H1 (cell line): ENCODE measurements around the gene LAPTM4A. TPM values are rescaled to one million over a fixed set of nuclear protein-coding genes. Genes with fewer than 3 reads are reported as not detected.

ENCODE experiments used
- CTCF ChIA-PET: fragments of 300-600 bp; sonication (Branson Sonifier 250); formaldehyde crosslinking; loops from one replicate; lab custom pipeline; 2021; ENCODE audit not compliant: partially characterized antibody; lab: Charles Lee
- POLR2A ChIA-PET: fragments of 300-600 bp; sonication (Branson Sonifier 250); formaldehyde crosslinking; loops from one replicate; lab custom pipeline; 2021; ENCODE audit warnings: inconsistent platforms; ENCODE audit not compliant: partially characterized antibody; lab: Charles Lee
- DNase-seq, 2 experiments: peaks; one replicate each; pipeline versions ENCODE4 v3.0.0 to v3.0.0-alpha.2; 2010 to 2022; ENCODE audit warnings: low spot score in 2 of 2, low read depth in 1 of 2, mixed read lengths in 1 of 2
- FAIRE-seq: peaks from 2 replicates; lab custom pipeline; 2011; peaks lifted over from hg19 to GRCh38; lab: Jason Lieb, UNC
- H2AFZ ChIP-seq: 2 replicates; pipeline ENCODE4 v1.8.1; 2012; ENCODE audit warnings: low read length, inconsistent platforms
- H2AK5ac ChIP-seq: 2 replicates; pipeline ENCODE4 v1.6.1; 2013; ENCODE audit warnings: low read depth, low read length
- H2BK120ac ChIP-seq: replicated peaks from 2 replicates; pipeline ENCODE3; 2013; ENCODE audit warnings: low read depth, low read length, inconsistent platforms
- H2BK12ac ChIP-seq: 2 replicates; pipeline ENCODE4 v1.6.1; 2013; ENCODE audit warnings: low read depth, low read length
- H2BK15ac ChIP-seq: 2 replicates; pipeline ENCODE4 v1.6.1; 2013; ENCODE audit warnings: low read length
- H2BK20ac ChIP-seq: 2 replicates; pipeline ENCODE4 v1.6.1; 2013; ENCODE audit warnings: low read length
- H2BK5ac ChIP-seq: 2 replicates; pipeline ENCODE4 v1.6.1; 2013; ENCODE audit warnings: low read depth, low read length
- H3K14ac ChIP-seq: 2 replicates; pipeline ENCODE4 v1.6.1; 2013; ENCODE audit warnings: inconsistent platforms; ENCODE audit not compliant: insufficient read length
- H3K18ac ChIP-seq: 2 replicates; pipeline ENCODE4 v1.6.1; 2013; ENCODE audit warnings: low read length; ENCODE audit errors: extremely low read depth
- H3K23ac ChIP-seq: 2 replicates; pipeline ENCODE4 v1.6.1; 2013; ENCODE audit warnings: inconsistent platforms; ENCODE audit not compliant: insufficient read length
- H3K23me2 ChIP-seq: 2 replicates; pipeline ENCODE4 v1.6.1; 2013; ENCODE audit warnings: low read depth, low read length
- H3K27ac ChIP-seq: 2 replicates; pipeline ENCODE4 v1.6.1; 2011; ENCODE audit warnings: low read depth, low read length, inconsistent platforms
- H3K27me3 ChIP-seq, 4 experiments: replicated peaks in 1 of 4; 1 replicate in 1 of 4; 2 replicates in 3 of 4; pipeline versions ENCODE4 v1.6.1 to v1.8.1; 2011 to 2013; ENCODE audit warnings: low read length in 3 of 4, mild to moderate bottlenecking in 3 of 4, inconsistent platforms in 2 of 4, mixed read lengths in 2 of 4, moderate library complexity in 1 of 4; ENCODE audit not compliant: control insufficient read depth in 3 of 4, insufficient read depth in 3 of 4; ENCODE audit errors: extremely low read depth in 1 of 4
- H3K36me3 ChIP-seq, 4 experiments: 2 replicates each; pipeline versions ENCODE4 v1.6.1 to v1.8.1; 2011 to 2013; ENCODE audit warnings: mild to moderate bottlenecking in 4 of 4, low read length in 3 of 4, moderate library complexity in 2 of 4, control low read depth in 1 of 4, inconsistent platforms in 1 of 4; ENCODE audit not compliant: insufficient read depth in 4 of 4, control insufficient read depth in 2 of 4
- H3K4ac ChIP-seq: replicated peaks from 2 replicates; pipeline ENCODE3; 2013; ENCODE audit warnings: low read length, low read depth, mixed read lengths, inconsistent platforms; ENCODE audit not compliant: insufficient read length
- H3K4me1 ChIP-seq, 4 experiments: replicated peaks in 1 of 4; 1 replicate in 1 of 4; 2 replicates in 3 of 4; pipeline versions ENCODE4 v1.6.1 to v1.8.1; 2011 to 2013; ENCODE audit warnings: low read length in 3 of 4, inconsistent platforms in 2 of 4, mixed read lengths in 1 of 4; ENCODE audit not compliant: insufficient read depth in 4 of 4, control insufficient read depth in 3 of 4
- H3K4me2 ChIP-seq, 2 experiments: 2 replicates each; pipeline versions ENCODE4 v1.6.1 to v1.8.1; 2011 to 2013; ENCODE audit warnings: low read depth in 2 of 2, low read length in 2 of 2, control low read depth in 1 of 2, inconsistent platforms in 1 of 2, mild to moderate bottlenecking in 1 of 2; ENCODE audit not compliant: insufficient read depth in 1 of 2
- H3K4me3 ChIP-seq, 4 experiments: fragments of 200-600, 300-600 bp in 1 of 4; sonication (generic), shearing (Covaris generic), sonication (Bioruptor Twin) in 1 of 4; 2 replicates each; pipeline versions ENCODE4 v1.5.1 to v1.8.1; 2011 to 2016; ENCODE audit warnings: low read length in 4 of 4, low read depth in 3 of 4, control low read depth in 2 of 4, inconsistent platforms in 2 of 4, mild to moderate bottlenecking in 2 of 4, mixed read lengths in 1 of 4, moderate library complexity in 1 of 4; ENCODE audit not compliant: insufficient read depth in 2 of 4; ENCODE audit errors: extremely low read depth in 1 of 4
- H3K56ac ChIP-seq: replicated peaks from 2 replicates; pipeline ENCODE3; 2013; ENCODE audit warnings: low read depth, mild to moderate bottlenecking, mixed read lengths, low read length, inconsistent platforms; ENCODE audit not compliant: insufficient read length
- H3K79me1 ChIP-seq: 2 replicates; pipeline ENCODE4 v1.6.1; 2013; ENCODE audit warnings: low read depth, low read length, control low read depth
- H3K79me2 ChIP-seq, 2 experiments: 2 replicates each; pipeline versions ENCODE4 v1.6.1 to v1.8.1; 2012 to 2013; ENCODE audit warnings: low read length in 2 of 2, mild to moderate bottlenecking in 2 of 2, inconsistent platforms in 1 of 2; ENCODE audit not compliant: insufficient read depth in 2 of 2, control insufficient read depth in 1 of 2
- H3K9ac ChIP-seq, 4 experiments: replicated peaks in 1 of 4; 1 replicate in 1 of 4; 2 replicates in 3 of 4; pipeline versions ENCODE4 v1.6.1 to v1.8.1; 2011 to 2013; ENCODE audit warnings: low read depth in 3 of 4, low read length in 3 of 4, control low read depth in 2 of 4, mild to moderate bottlenecking in 2 of 4, moderate library complexity in 2 of 4, inconsistent platforms in 1 of 4; ENCODE audit errors: extremely low read depth in 1 of 4
- H3K9me3 ChIP-seq, 2 experiments: 2 replicates each; pipeline versions ENCODE4 v1.6.1 to v1.8.1; 2012 to 2013; ENCODE audit warnings: mild to moderate bottlenecking in 2 of 2, moderate library complexity in 2 of 2, control low read depth in 1 of 2, inconsistent platforms in 1 of 2, low read depth in 1 of 2, low read length in 1 of 2, mixed read lengths in 1 of 2; ENCODE audit not compliant: insufficient read depth in 2 of 2
- H4K20me1 ChIP-seq, 2 experiments: replicated peaks in 1 of 2; 2 replicates each; pipeline versions ENCODE3 to v1.8.1; 2011 to 2013; ENCODE audit warnings: inconsistent platforms in 2 of 2, low read length in 2 of 2, mild to moderate bottlenecking in 1 of 2; ENCODE audit not compliant: insufficient read depth in 2 of 2, control insufficient read depth in 1 of 2
- H4K5ac ChIP-seq: 2 replicates; pipeline ENCODE4 v1.6.1; 2013; ENCODE audit warnings: low read length, low read depth, mixed read lengths, inconsistent platforms; ENCODE audit not compliant: insufficient read length
- H4K8ac ChIP-seq: 2 replicates; pipeline ENCODE4 v1.8.0; 2013; ENCODE audit warnings: mild to moderate bottlenecking, moderate library complexity, low read length, inconsistent platforms; ENCODE audit not compliant: insufficient read depth; ENCODE audit errors: extremely low read depth
- H4K91ac ChIP-seq: replicated peaks from 2 replicates; pipeline ENCODE3; 2013; ENCODE audit warnings: low read length, mixed read lengths, inconsistent platforms; ENCODE audit not compliant: insufficient read length
- SRF ChIP-seq: IDR thresholded peaks from 2 replicates; pipeline ENCODE4 v1.6.1; 2011; ENCODE audit warnings: mild to moderate bottlenecking, low read depth, low read length, moderate library complexity
- TBP ChIP-seq: IDR thresholded peaks from 2 replicates; pipeline ENCODE4 v1.6.1; 2011; ENCODE audit warnings: low read depth, low read length, improper control_type of control experiment
- ZNF274 ChIP-seq: IDR thresholded peaks from 2 replicates; pipeline ENCODE4 v1.7.0; 2012; ENCODE audit warnings: low read length, borderline replicate concordance; ENCODE audit errors: extremely low read depth
- WGBS, 2 experiments: shearing (Covaris generic) in 1 of 2; methylation state at CpG; one replicate each; pipeline versions ENCODE4 v1.1.6 to v1.1.7; 2013 to 2015; ENCODE audit warnings: low lambda C conversion rate in 2 of 2, mixed read lengths in 2 of 2, inconsistent platforms in 1 of 2, low coverage in 1 of 2, missing lambda C conversion rate in 1 of 2; ENCODE audit not compliant: insufficient replicate concordance in 2 of 2, insufficient coverage in 1 of 2, insufficient read length in 1 of 2; ENCODE audit errors: extremely low coverage in 1 of 2, missing lambda C conversion rate in 1 of 2; 5-methylcytosine and 5-hydroxymethylcytosine counted together
- polyA plus RNA-seq, 7 experiments: library from polyadenylated mRNA; depleted of rRNA in 3 of 7; stranded (reverse) in 5 of 7; unstranded in 2 of 7; fragments of >200 nt in 5 of 7; fragments of 200-250 nt in 2 of 7; gene quantifications; 1 replicate in 5 of 7; 2 replicates in 1 of 7; 4 replicates in 1 of 7; pipeline versions ENCODE4 v1.2.1 to v1.2.3, GENCODE V29; 2011 to 2013; ENCODE audit warnings: missing spikeins in 2 of 7, mixed read lengths in 2 of 7
- total RNA-seq: library from RNA; stranded (reverse); fragmentation: NEBNext Ultra II Directional; extraction: Animal tissue kit (Norgen Biotek cat#: 25700); gene quantifications from 2 replicates; pipeline ENCODE4 v1.2.1, GENCODE V29; 2021

LAPTM4A gene
- total and polyA plus RNA-seq, 2 of the 8 experiments (the other 6 are each of a cell fraction or from before 2014, with no cell fraction given): 193 to 419 TPM

DNA sequence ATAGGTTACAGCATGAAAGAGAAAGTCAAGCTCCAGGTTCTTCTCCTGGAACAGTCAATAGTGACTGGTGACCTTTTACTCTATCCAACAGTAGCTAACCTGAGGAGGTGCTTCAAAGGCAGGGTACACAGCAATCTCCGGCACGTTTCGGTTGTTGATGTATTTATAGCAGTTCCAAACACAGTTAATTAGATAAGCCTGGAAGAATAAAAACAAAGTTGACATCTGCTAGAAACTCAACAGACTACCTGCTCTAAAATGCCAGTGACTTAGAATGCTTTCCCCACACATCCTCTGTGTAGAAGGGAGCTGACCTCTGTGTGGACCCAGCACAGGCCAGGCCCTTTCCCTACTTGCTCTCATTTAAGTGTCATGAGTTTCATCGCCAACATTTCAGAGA is 17.2 kb downstream of the LAPTM4A start:
- no peak overlapping the region for H4K91ac ChIP-seq
- H4K8ac ChIP-seq: no peak overlapping the region
- no peaks in the 10 kb centered on the region for H3K27me3 ChIP-seq
- H4K20me1 ChIP-seq: peaks cover 5 to 11% of the 10 kb centered on the region in 2 experiments
- no peak overlapping the region for H2BK120ac ChIP-seq
- H2BK5ac ChIP-seq: no peak overlapping the region
- H3K79me2 ChIP-seq: peaks cover 0 to 4% of the 10 kb centered on the region in 2 experiments; a peak in 1 of 4 replicates
- H3K79me1 ChIP-seq: no peaks in the 10 kb centered on the region
- no peak overlapping the region for H2BK12ac ChIP-seq
- H3K14ac ChIP-seq: no peak overlapping the region
- H3K4me2 ChIP-seq: no peak overlapping the region
- no peak overlapping the region for H3K4ac ChIP-seq
- no peaks in the 10 kb centered on the region for H3K9me3 ChIP-seq
- H3K36me3 ChIP-seq: peaks cover 18 to 74% (median 51%) of the 10 kb centered on the region in 4 experiments
- no peak overlapping the region for H3K9ac ChIP-seq
- FAIRE-seq (no peak), DNase-seq (no peak)
- H2BK20ac ChIP-seq: no peak overlapping the region
- H4K5ac ChIP-seq: no peak overlapping the region
- whole genome bisulfite sequencing, 2 experiments: 94% methylated on average over 4 of the region's 4 CpGs; no CpG with 5 or more reads in 1 of the 2 experiments
- H3K4me1 ChIP-seq: no peaks in the 10 kb centered on the region
- no peak overlapping the region for H3K23ac ChIP-seq
- H3K27ac ChIP-seq: no peak overlapping the region
- H2AK5ac ChIP-seq: no peak overlapping the region
- ChIA-PET CTCF (interaction anchor here (1.4 to 6.1 kb wide), 5 partner anchors 9 to 70 kb away, joined by 3 to 30 read pairs (median 5); no protein-coding TSS in a partner anchor), POLR2A (interaction anchor here (1.1 to 2.4 kb wide), 2 partner anchors 9 to 17 kb away, joined by 4 to 6 read pairs; partner anchors contain the start of gene LAPTM4A)
- no peak overlapping the region for H2BK15ac ChIP-seq
- no peak overlapping the region for H2AFZ ChIP-seq
- no peaks in the 10 kb centered on the region for H3K23me2 ChIP-seq
- H3K56ac ChIP-seq: no peak overlapping the region
- TF ChIP-seq ZNF274 (no peak), TBP (no peak), SRF (no peak)
- H3K18ac ChIP-seq: no peak overlapping the region
- H3K4me3 ChIP-seq: no peak overlapping the region
